Dermis microvascular lymphatic vessel endothelial cell (primary cell): Measurements from ENCODE around the gene HECTD2. TPM values are rescaled to one million over a fixed set of nuclear protein-coding genes. Genes with fewer than 3 reads are reported as not detected.
"Not testable (repeated sequence)": the region's sequence is repeated elsewhere in the genome, so short reads cannot be mapped to it uniquely, and the experiment has no call there.

ENCODE experiments used
- DNase-seq, 2 donors: peaks; one replicate each; pipeline versions ENCODE4 v3.0.0 to v3.0.0-alpha.2; 2010; ENCODE audit warnings: low read depth in 2 of 2
- total RNA-seq: library from RNA; depleted of rRNA; stranded (reverse); fragments of >200 nt; gene quantifications from 2 replicates; pipeline ENCODE4 v1.2.1, GENCODE V29; 2014

The HECTD2 gene
- total RNA-seq, 1 donor from 2014 or later: 4.1 TPM

DNA sequence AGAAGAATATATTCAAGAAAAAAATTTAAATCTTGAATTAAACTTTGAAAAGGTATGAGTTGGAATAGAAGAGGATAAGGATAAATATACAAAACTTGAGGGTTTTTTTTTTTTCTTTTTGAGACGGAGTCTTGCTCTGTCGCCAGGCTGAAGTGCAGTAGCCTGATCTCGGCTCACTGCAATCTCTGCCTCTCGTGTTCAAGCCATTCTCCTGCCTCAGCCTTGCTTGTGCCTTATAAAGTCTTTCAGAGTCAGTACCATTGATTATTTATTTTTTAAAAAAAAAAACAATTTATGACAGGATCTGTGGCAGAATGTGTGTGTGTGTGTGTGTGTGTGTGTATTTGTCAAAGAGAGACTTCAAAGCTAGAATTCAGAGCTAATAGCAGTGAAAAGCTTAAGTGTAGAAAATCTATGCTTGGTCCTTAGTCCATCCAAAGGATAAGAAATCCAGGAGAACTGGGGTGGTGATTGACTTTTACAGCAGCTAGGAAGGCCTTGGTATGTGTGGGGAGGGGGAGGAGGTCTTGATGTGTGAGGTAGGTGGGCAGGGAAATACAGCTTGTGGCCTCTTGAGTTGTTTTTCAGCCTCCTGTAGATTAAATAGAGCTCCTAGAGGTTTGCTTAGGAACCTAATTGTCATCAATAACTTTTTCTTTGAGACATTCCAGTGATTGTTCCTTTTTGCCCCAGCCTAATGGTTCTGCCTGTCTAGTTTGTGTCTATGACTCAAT lies 2.4 kb downstream of the HECTD2 start:
- DNase-seq: no peak

- DNase-seq: no peak
Observed at GRCh38 chr10:91415816-91416215, 5.7 kb downstream of the HECTD2 start.

- no peak for DNase-seq
Observed at GRCh38 chr10:91416339-91416855, 6.3 kb downstream of the HECTD2 start.

DNA sequence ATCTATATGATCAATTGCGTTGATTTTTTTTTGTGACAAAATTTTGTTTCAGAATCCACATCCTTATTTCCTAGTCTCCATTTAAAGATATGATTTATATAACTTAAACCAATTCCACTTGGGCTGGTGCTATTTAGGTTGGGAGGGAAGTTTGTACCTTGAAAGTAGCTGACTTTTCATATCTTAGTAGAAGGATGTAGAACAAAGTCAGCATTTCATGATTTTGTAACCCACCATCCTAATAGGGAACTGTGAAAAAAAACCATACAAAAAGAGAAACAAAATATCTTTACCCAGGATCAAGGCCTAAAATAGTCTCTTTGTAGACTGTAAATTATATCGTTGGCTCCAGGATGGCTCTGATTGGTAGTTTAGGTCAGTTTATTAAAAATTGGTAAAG lies 8.3 kb downstream of the HECTD2 start:
- no peak for DNase-seq

DNA sequence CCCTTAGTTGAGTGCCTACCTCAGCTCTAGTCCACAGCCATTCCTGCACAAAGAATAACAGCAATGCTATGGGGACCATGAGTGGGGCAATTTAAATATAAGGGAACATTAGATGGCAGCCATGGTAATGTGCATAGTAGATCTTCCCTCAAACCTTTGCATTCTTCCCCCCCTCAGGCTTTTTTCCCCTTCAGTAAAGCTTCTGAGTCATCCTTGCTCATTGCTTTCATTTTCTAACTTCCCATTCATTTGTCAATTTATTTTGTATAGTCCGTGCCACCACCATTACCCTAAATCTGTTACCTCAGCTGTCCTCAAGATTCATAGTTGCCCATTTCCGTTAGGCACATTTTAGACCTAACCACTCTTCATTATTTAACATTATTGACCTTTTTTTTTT lies 10.7 kb downstream of the HECTD2 start:
- no peak for DNase-seq

DNA sequence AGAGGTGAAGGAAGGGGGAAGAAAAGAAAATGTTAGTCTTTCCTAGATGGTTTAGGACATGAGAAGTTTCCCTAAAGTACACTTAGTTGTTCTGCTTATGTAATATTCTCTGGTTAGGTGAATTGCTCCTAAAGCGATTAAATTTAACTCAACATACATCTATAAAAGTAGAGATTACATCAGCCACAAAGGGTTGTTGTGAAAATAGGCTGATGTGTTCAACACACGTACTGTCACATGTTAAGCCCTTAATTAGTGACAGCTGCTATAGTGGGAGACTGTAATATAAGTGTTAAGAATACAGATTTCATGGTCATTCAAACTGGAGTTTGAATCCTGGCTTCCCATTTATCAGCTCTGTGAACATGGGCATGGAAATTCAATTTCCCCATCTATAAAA lies 12.8 kb downstream of the HECTD2 start:
- no peak for DNase-seq

GRCh38 chr10:91424016-91424415 lies 13.9 kb downstream of the HECTD2 start:
- no peak for DNase-seq

DNA sequence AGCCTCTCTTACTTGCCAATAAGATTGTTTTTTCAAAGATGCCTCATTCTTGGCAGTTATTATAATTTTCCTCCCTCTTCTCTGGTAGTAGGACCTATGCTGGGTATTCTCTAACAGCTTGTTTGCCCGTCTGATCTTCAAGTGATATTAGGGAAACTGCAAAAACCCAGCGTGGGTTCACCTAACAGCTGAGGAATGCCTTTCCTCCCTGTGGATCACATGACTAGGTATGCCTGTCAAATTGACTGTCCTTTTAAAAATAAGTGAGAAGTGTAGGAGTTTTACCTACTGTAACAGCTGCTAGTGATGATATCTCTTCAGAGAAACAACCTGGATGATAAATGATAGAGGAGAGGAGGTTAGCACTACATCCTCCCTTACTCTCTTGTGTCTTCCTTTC lies 22.0 kb downstream of the HECTD2 start:
- no peak for DNase-seq

DNA sequence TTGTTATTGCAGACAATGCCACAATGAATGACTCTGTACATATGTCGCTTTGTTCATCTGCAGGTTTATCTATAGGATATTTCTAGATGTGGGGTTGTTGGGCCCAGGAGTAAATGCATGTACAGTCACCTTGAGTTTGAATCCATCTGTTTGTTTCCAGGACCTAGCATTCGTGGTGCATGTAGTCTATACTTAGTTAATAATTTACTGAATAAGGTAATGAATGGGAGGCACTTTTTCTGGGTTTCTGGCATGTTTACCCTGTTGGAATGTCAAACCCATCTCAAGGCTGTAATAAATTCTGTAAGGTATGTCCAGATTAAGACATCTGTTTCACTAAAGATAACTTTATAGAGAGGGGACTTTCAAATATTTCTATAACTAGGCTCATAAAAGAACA lies 23.5 kb downstream of the HECTD2 start:
- no peak for DNase-seq

DNA sequence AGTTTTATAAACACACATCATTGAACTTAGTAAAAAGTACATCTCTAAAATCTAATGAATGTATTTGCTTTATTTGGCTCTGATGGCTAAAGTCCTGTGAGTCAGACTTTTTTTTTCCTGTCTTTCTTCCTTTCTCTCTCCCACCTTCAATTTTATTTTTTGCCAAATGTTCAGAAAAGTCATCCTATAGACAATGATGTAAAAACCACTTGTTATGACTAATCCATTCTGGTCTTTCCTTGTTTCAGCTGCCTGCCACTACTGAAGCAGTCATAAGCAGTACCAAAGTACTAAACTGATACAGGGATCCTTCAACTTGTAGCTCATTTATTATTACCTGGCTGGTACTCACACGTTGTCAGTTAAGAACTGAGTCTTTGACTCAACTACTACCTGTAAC lies 23.9 kb downstream of the HECTD2 start:
- DNase-seq: peak in 1 of 2 donors; percentile 51

GRCh38 chr10:91435241-91435640 lies 25.1 kb downstream of the HECTD2 start:
- DNase-seq: no peak

DNA sequence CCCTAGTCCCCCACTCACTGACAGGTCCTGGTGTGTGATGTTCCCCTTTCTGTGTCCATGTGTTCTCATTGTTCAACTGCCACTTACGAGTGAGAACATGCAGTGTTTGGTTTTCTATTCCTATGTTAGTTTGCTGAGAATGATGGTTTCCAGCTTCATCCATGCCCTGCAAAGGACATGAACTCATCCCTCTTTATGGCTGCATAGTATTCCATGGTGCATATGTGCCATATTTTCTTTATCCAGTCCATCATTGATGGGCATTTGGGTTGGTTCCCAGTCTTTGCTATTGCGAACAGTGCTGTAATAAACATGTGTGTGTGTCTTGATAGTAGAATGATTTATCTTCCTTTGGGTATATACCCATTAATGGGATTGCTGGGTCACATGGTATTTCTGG lies 28.1 kb downstream of the HECTD2 start:
- DNase-seq: not testable (repeated sequence)

GRCh38 chr10:91444211-91445182 lies 34.4 kb downstream of the HECTD2 start:
- no peak for DNase-seq

- no peak for DNase-seq
Observed at GRCh38 chr10:91452063-91452462, 41.9 kb downstream of the HECTD2 start.

DNA sequence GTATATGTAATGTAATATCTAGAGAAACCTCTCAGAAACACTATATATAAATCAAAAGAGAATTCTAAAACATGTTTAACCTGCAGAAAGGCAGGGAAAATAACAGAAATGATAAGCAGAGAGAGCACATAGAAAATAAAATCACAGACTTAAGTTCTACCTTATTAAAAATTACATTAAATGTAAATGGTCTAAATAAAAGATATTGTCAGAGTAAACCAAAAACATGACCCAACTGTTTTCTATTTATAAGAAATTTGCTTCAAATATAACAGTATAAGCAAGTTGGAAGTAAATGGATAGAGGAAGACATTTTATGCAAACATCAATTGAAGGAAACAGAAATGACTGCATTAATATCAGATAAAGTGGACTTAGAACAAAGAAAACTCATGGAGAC lies 43.4 kb downstream of the HECTD2 start:
- no peak for DNase-seq

DNA sequence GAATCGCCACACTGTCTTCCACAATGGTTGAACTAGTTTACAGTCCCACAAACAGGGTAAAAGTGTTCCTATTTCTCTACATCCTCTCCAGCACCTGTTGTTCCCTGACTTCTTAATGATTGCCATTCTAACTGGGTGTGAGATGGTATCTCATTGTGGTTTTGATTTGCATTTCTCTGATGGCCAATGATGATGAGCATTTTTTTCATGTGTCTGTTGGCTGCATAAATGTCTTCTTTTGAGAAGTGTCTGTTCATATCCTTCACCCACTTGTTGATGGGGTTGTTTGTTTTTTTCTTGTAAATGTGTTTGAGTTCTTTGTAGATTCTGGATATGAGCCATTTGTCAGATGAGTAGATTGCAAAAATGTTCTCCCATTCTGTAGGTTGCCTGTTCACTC lies 45.0 kb downstream of the HECTD2 start:
- DNase-seq: not testable (repeated sequence)

- no peak for DNase-seq
Observed at GRCh38 chr10:91460681-91461080, 50.5 kb downstream of the HECTD2 start.

DNA sequence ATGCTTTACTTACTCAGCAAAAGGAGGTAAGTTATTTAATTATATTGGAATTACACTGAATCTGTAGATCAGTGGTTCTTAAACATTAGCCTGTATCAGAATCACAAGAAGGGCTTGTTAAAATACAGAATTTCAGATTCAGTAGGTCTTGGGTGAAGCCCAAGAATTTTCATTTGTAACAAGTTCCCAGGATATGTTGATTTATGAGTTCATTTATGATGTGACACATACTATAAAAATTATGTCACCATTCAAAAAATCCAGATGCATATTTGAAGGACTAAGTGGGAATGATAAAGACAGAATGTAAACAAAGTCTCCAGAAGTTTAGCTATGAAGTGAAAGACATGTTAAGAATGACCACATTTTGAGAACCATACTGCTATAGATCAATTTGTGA lies 52.3 kb downstream of the HECTD2 start:
- DNase-seq: no peak

DNA sequence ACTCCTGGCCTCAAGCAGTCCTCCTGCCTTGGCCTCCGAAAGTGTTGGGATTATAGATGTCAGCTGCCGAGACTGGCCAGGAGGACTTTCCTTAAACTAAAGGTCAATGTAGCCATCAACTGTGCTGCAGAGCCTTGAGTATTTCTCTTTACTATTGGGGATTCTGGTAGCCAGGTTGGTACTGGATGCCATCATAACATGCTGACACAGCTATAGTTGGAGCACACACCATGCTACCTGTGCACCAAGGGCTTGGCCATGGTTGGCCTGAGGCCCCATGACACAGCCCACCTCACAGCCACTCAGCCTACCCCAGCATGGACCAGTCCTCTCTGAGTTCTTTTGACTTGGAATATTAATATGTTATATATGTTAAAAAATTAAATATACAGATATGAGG lies 54.4 kb downstream of the HECTD2 start:
- DNase-seq: no peak

DNA sequence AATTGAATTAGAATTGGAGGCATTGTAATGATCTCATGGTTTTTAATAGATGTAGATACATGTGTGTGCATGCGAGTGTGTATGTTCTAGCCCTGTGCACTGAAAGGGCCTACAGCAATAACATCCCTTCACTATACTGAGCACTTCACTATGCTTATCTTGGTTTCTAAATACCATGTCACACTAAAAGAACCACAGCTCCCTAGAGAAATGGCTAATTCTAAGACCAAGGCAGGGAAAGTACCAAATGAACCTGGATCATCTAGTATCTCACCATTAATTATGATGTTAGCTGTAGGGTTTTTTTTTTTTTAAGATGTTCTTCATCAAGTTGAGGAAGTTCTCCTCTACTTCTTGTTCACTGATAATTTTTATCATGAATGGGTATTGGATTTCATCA lies 55.1 kb downstream of the HECTD2 start:
- DNase-seq: no peak

DNA sequence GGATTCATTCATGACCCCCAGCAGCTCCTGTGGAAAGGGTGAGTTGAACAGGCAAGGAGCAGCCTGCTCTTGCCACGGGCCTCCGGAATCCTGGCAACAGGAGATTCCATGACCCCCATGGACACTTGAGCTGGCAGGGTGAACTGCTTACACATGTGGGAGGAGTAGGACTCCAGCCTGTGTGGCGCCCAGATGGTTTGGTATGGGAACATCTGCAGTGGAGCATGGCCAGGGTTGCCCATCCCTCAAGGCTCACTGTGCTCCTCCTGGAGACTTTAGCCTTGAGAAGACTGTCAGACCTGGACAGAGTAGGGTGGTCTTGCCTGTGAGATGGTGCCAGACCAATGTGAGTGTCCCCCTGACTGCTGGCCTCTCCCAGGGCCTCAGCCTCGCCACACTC lies 57.0 kb downstream of the HECTD2 start:
- no peak for DNase-seq

GRCh38 chr10:91471602-91472001 lies 61.5 kb downstream of the HECTD2 start:
- no peak for DNase-seq

DNA sequence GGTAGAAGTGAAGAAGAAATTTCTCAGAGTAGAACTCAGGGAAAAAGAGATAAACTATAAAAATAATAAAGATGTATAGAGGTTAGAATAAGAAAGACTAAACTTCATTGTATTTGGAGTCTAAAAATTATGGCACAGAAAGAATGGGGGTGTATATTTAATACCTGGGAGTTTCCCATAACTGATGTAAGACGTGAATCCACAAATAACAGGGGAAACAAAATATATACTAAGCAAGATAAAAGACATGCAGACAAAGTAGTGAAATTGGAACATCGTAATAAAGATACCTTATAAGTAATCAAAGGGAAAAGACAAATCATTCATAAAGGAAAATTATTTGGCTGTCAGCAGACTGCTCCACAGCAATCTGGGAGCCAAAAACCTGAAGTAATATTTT lies 62.8 kb downstream of the HECTD2 start:
- DNase-seq: no peak
